ENCODE data around the gene TAOK3.

- TF ChIP-seq CTCF (conservative IDR thresholded peaks at IDR 0.05 in 1 of 2, IDR thresholded peaks at IDR 0.05 in 1 of 2; ENCODE audit: extremely low read depth in 1 of 2, insufficient read depth in 1 of 2, low read depth in 1 of 2, low read length in 2 of 2), result no peak
- TF ChIP-seq EZH2 (IDR thresholded peaks at IDR 0.05; ENCODE audit: borderline replicate concordance, low read length), result no peak
Observed at GRCh38 chr12:118359541-118359915, 13.2 kb downstream of the TAOK3 start.
